Activated CD8-positive, alpha-beta memory T cell treated with anti-CD3 and anti-CD28 coated beads, Interleukin-2, amount 50 U/mL, for 4 hours (primary cell): ENCODE data around the gene ATAD3A.
A peak's percentile ranks its signal among the peaks of the same experiment; 100 is the strongest.
"Not testable (repeated sequence)": the region's sequence is repeated elsewhere in the genome, so short reads cannot be mapped to it uniquely, and the experiment has no call there.

ENCODE experiments used
- DNase-seq: peaks from one replicate; pipeline ENCODE4 v3.0.0-alpha.2; 2020

The ATAD3A gene

GRCh38 chr1:1524750-1525383 lies 12.9 kb downstream of the ATAD3A start:
- DNase-seq, result not testable (repeated sequence)

GRCh38 chr1:1526476-1526875 lies 14.5 kb downstream of the ATAD3A start:
- DNase-seq, result not testable (repeated sequence)

DNA sequence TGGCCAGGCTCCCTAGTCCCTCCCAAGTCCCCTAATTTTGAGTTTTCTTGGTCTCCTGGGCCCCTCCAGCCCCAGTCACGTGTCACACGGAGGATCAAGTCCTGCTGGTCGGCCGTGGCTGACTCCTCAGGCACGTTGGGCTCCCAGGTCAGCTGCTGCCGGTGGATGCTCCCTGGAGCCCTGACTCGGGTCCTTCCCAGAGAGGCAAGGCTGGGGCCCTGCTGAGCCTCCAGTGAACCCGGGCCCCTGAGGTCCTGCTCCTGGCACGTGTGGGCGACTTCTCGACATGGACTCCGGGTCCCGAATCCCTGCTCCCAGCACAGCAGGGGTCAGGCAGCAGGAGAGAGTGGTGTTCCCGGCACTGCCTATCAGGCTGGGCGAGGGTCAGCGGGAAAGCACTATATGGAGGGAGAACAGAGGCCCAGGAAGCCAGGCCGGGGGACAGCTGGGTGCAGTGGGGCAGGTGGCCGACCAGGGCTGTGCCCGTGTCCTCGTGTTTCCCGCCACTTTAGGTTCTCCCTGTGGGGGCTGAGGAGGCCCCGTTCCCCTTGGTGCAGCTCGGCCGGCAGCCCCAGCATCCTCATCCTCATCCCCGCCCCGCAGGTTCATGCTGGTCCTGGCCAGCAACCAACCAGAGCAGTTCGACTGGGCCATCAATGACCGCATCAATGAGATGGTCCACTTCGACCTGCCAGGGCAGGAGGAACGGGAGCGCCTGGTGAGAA lies 15.3 kb downstream of the ATAD3A start:
- no peak for DNase-seq

GRCh38 chr1:1528301-1529267 lies 16.6 kb downstream of the ATAD3A start:
- DNase-seq, result no peak

- DNase-seq, result no peak
Observed at GRCh38 chr1:1529321-1529720, 17.4 kb downstream of the ATAD3A start.

DNA sequence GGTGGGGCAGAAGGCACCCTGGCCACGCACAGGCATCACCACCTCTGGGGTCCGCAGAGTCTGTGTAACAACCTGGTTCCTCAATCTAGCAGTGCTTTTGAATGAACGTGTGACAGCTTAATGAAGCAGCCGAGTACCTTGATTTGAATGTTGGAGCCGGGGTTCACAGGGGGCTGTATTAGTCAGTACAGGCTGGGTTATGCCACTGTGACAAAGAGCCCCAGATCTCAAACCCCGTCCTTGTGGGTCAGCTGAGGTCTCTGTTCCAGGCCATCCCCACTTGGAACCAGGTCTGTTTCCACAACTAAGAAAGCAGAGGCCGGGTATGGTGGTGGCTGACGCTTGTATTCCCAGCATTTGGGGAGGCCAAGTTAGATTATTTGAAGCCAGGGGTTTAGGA lies 18.0 kb downstream of the ATAD3A start:
- no peak for DNase-seq

- no peak for DNase-seq
Observed at GRCh38 chr1:1531947-1532346, 20.0 kb downstream of the ATAD3A start.

- not testable (repeated sequence) for DNase-seq
Observed at GRCh38 chr1:1533176-1533893, 21.4 kb downstream of the ATAD3A start.

- not testable (repeated sequence) for DNase-seq
Observed at GRCh38 chr1:1533894-1534291, 21.9 kb downstream of the ATAD3A start.

- no peak for DNase-seq
Observed at GRCh38 chr1:1534401-1535154, 22.6 kb downstream of the ATAD3A start.

- no peak for DNase-seq
Observed at GRCh38 chr1:1535201-1536018, 23.4 kb downstream of the ATAD3A start.

- no peak for DNase-seq
Observed at GRCh38 chr1:1536019-1536937, 24.3 kb downstream of the ATAD3A start.

GRCh38 chr1:1536938-1537546 lies 25.1 kb downstream of the ATAD3A start:
- no peak for DNase-seq

GRCh38 chr1:1537626-1538250 lies 25.8 kb downstream of the ATAD3A start:
- DNase-seq, result no peak

DNA sequence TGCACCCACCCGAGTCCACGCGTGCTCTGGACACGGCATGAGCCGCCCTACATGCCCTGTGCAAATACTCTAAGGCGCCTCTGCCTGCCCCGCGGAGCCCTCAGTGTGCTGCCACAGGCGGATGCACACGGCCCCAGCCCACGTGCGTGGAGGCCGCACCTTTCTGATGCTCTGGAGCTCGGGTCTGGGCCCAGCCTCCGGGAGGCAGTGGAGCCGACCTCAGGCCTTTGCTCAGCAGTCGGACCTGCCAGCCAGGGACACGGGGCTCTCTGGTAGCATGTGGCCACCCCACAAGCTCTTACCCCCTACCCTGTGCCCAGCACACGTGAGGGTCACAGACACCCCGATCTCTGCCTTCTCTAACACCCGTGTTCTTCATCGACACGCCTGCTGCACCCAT lies 26.4 kb downstream of the ATAD3A start:
- no peak for DNase-seq

DNA sequence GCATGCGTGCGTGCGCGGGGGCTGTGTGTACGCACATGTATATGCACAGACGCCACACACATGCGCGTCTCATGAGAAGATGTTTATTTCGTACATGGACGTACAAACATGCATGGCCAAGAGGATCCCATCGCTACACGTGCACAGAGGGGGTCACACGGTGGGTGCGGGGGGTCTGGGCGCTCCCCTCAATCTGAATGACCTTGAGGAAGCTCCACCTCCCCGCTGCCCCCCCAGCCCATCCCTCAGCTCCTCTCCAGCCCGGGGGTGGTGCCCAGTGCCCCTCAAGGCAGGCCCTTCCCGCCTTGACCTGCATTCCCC lies 27.0 kb downstream of the ATAD3A start:
- DNase-seq, result no peak

- DNase-seq, result no peak
Observed at GRCh38 chr1:1539310-1540089, 27.5 kb downstream of the ATAD3A start.

GRCh38 chr1:1540090-1540817 lies 28.3 kb downstream of the ATAD3A start, which contains the start of gene TMEM240:
TSS of gene TMEM240 (minus strand) at chr1:1540624. CDS start at chr1:1540346, 278 bp downstream.
- DNase-seq, result peak; percentile 59
